ENCODE measurements around the gene TMEM245. TPM values are rescaled to one million over a fixed set of nuclear protein-coding genes. Genes with fewer than 3 reads are reported as not detected.
"Not testable (repeated sequence)": the region's sequence is repeated elsewhere in the genome, so short reads cannot be mapped to it uniquely, and the experiment has no call there.

TMEM245 gene
- total RNA-seq, 1 donor from 2014 or later = 95.1 TPM

DNA sequence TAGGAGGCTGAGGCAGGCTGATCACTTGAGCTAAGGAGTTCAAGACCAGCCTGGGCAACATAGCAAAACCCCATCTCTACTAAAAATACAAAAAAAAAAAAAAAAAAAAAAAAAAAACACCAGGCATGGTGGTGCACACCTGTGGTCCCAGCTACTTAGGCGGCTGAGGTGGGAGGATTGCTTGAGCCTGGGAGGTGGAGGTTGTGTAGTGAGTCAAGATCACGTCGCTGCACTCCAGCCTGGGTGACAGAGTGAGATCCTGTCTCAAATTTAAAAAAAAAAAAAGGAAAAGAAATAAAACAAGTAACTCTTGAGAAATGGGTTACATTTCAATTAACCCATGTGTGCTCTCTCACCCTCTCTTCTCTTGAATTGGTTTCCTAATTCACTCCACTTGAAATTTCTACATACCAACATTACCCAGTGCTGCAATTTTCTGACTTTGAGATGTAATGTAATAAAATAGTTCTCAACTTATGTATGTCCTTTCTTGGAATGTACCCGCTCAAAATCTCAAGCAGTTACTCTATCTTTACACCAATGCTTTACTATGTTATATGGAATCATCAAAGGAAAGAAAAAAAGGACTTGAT lies 35.8 kb downstream of the TMEM245 start:
- DNase-seq (ENCODE audit: missing footprints) = no peak
- intact Hi-C loops (cut with DNase I) = loop anchor here (5.0 kb wide), 1 partner anchor 33 kb away; the partner anchor contains the start of gene TMEM245
- ATAC-seq = no peak

DNA sequence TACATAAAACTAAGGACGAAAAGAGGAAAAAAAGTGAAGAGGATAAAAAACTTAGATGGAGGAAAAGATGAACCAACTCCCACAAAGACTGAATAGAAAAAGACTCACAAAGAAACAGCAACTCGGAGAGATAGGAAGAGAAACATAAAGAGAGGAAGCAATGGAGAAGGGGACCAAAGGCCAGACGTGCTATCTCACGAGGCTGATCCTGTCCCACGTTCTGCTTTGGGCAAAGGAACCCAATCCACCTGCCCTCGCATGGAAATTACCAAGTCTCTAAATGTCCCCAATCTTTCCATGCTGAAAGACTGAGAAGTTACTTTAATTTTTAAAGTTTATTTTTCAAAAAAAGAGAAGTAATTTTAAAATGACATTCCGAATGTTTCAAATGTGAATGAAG lies 36.6 kb downstream of the TMEM245 start:
- DNase-seq (ENCODE audit: missing footprints) (no peak), ATAC-seq (no peak)
- intact Hi-C loops (cut with DNase I) = loop anchor here (5.0 kb wide), 1 partner anchor 34 kb away; the partner anchor contains the start of gene TMEM245

DNA sequence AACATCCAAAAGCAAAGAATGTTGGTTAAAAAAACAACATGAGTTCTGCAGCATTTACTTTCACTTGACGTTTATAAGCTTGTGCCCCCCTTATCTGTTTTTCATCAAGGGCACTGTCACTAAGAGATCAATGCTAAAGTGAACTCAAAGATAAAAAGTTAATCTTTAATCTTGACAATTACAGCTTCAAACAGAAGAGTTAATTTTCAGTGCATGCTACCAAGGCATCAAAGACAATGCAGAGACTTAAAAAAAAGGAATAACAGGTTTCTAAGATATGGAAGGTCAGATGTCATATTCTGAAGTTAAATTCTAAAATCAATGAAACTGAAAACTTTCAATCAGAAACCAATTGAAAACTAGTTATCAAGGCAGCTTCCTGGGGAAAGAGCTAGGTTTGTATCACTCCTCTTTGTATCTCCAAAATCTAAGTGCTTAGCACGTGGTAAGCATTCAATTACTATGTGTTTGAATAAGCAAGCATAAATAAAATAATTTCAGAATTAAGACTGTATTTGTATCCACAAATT lies 37.6 kb downstream of the TMEM245 start:
- intact Hi-C loops (cut with DNase I) = loop anchor here (5.0 kb wide), 1 partner anchor 35 kb away; the partner anchor contains the start of gene TMEM245
- no peak for DNase-seq (ENCODE audit: missing footprints)
- no peak for ATAC-seq

DNA sequence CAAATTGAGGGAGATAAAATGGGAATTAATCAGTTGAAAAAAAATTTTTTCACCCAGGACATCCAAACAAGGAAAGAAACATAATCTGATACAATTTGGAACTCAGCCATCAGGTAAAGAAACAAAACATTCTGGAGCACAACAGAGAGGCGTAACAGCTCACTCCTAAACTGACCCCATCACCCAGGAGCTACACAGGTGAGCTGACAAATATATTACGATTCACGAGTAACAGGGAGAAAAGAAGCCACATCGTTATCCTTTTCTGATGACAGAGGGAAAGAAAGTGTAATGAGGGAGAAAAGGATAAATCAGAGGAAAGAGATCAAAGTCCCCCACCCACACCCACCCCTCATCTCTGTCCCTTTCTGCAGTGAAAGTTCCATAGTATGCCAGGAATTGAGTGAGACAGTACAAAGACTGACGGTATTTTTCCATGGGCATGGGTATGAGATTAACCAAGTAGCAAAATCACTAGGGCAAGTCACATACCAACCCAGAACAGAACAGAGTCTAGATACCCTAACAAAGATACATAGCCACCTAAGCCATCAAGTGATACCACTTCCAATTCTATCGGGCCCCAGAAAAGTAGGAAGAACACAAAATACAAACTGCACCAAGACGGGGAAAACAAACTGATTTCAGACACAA lies 45.4 kb downstream of the TMEM245 start:
- no peak for DNase-seq (ENCODE audit: missing footprints)
- intact Hi-C loops (cut with DNase I) = no loop called here
- no peak for ATAC-seq

DNA sequence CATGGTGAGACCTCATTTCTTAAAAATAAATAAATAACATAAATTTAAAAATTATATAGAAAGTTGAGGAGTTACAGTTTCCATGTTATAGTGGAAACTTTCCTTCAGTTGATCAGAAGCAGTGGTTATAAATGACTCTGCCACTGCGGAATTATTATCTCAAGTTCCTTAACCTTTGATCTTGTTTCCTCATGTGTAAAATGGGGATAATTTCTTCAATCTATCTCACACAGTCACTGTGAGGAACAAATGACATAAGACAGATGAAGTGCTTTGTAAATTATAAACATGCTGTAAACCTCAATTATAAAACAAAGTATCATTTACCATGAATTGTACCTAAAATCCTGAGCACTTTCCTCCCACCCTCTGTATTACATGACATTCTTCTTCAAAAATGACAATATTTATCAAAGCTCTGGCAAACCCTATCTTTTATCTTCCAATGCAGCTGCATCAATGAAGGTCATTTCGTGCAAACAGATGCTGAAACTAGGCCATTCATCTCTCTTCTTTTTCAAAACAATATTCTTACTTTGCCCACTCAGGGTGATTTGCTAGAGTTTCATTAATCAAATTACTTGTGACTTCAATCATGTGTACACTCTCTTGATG lies 46.8 kb downstream of the TMEM245 start:
- DNase-seq (ENCODE audit: missing footprints) (no peak), ATAC-seq (no peak)
- intact Hi-C loops (cut with DNase I) = no loop called here

DNA sequence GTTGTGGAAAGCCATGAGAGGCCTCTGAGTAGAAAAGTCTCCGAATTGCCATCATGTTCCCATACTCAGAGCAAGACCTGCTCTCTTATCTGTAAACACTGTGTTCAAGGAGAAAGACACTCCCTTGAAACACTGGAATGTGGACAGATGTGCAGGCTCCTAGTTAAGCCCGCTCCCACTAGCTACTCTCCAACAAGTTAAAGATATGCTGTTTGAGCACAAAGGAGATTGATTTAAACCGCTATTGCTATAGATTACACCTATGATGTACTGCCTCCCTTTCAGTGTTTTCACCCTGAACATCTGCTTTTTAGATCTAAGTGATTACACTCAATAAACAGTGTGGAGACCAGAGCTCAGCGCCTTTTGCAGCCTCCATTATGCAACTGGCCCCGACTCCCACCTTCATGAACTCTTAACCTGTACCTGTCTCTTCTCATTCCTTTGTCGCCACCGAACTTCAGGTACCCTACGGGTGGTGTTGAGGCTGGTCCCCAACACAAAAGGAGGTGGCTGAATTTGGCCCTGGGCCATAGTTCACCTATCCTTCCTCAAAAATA lies 47.5 kb downstream of the TMEM245 start:
- intact Hi-C loops (cut with DNase I) = no loop called here
- DNase-seq (ENCODE audit: missing footprints) (no peak), ATAC-seq (no peak)

DNA sequence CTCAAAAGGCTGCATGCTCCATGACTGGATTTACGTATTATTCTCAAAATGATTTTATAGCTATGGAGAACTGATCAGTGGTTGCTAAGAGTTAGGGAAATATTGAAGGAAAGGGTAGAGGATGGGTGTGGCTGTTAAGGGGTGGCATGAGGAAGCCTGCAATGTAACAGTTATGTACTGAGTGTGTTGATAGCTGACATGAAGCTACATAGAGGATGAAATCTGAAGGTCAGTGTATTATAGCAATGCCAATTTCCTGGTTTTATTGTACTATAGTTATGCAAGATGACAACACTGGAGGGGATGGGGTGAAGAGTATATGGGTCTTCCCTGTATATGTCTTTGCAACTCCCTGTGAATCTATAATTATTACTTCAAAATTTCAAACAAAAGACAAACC lies 51.0 kb downstream of the TMEM245 start:
- intact Hi-C loops (cut with DNase I) = no loop called here
- DNase-seq (ENCODE audit: missing footprints) (no peak), ATAC-seq (no peak)

DNA sequence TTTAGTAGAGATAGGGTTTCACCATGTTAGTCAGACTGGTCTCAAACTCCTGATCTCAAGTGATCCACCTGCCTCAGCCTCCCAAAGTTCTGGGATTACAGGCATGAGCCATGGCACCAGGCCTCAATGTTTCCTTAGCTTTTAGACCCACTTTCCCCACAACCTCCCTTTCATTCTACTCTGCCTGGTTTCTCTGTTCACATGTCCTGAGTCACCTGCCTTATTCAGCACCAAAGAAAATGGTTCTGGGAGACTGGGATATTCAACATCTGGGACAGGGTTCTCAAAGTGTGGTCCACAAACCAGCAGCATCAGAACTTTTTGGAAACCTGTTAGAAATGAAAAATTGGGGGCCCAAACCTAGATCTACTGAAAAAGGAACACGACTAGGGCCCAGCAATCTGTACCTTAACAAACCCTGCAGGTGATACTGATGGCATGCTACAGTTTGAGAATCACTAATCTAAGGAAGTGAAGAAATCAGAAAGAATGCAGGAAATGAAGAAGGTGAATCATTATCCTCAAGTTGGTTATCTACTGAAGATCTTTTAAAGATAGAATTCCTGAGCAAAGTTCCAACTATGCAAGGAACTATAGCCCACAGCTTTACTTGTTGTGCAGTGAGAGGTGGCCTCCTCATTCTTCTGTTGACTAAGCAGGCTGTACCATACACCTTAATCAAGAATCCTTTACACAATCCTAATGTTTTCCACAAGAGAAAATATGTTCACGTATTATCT lies 54.6 kb downstream of the TMEM245 start:
- intact Hi-C loops (cut with DNase I) = no loop called here
- DNase-seq (ENCODE audit: missing footprints) (no peak), ATAC-seq (no peak)

DNA sequence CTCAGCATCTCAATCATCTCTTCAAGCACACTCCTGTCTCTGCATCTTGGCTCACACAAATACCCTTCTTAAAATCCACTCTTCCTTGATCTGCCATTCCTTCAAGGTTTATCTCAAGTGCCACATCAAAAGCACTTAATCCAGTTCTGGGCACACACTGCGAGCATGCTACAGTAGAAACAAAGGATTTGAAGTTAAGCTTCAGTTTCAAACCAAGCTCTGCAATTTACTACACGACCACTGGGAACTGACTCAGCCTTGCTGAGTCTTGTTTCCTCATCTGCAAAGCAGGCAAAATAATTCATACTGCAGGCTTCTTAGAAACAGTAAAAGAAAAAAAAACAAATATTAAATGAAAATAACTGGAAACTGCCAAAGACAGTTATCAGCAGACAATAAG lies 56.0 kb downstream of the TMEM245 start:
- ATAC-seq (no peak), DNase-seq (ENCODE audit: missing footprints) (no peak)
- intact Hi-C loops (cut with DNase I) = no loop called here

DNA sequence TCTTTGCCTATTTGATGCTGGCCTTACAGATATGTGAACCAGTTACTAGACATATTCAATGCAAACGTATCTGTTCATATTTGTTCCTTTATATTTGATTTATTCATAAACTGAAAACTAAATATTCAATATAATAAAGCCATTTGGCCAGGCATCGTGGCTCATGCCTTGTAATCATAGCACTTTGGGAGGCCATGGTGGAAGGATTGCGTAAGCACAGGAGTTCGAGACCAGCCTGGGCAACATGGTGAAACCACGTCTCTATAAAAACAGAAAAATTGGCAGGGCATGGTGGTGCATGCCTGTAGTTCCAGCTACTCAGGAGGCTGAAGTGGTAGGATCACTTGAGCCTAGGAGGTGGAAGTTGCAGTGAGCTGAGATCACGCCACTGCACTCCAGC lies 57.2 kb downstream of the TMEM245 start:
- DNase-seq (ENCODE audit: missing footprints) (no peak), ATAC-seq (no peak)
- intact Hi-C loops (cut with DNase I) = no loop called here

DNA sequence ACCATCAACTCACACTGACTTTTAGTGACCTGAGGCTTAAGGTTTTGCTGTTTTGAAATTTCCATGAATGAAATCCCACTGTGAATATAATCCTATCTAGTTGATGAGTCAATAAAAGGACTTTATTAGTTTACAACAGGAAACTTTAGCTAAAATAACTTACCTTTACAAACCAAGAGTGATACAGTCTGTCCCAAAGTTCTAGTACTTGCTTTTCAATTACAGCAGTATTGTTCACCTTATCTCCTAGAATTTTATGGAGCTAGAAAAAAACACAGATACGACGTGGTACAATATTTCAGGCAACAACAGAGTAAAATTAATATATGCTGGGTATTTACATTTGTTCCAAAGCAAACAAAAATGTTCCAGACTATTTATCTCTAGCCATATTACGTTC lies 59.6 kb downstream of the TMEM245 start:
- DNase-seq (ENCODE audit: missing footprints) = no peak
- intact Hi-C loops (cut with DNase I) = no loop called here
- no peak for ATAC-seq

DNA sequence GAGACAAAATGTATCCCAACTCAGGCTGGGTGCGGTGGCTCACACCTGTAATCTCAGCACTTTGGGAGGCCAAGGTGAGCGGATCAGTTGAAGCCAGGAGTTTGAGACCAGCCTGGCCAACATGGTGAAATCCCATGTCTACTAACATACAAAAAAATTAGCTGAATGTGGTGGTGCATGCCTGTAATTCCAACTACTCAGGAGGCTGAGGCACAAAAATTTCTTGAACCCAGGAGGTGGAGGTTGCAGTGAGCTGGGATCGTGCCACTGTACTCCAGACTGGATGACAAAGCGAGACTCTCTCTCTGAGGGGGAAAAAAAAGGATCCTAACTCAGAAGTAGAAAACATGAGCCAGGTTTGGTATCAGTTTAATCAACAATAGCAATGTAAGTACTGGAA lies 66.6 kb downstream of the TMEM245 start:
- ATAC-seq; intact Hi-C loops (cut with DNase I); DNase-seq (ENCODE audit: missing footprints): not testable (repeated sequence)

DNA sequence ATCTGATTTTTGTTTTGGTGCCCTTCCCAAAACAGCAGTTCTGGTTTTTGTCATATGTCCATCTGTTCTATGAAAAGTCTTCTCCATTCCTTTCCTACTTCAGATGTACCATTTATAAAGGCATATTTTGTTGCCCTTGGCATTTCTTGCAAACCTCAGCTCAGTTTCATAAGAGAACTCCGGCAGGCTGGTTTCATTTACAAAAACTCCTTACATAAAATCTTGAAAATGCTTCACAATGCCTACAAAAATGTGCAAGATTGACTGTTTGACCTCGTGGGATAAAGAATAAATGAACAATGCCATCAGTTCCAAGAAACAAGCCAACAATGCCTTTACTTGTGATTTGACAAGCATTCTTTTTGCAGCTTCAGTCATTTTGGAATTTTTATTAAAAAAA lies 67.3 kb downstream of the TMEM245 start:
- DNase-seq (ENCODE audit: missing footprints) = no peak
- intact Hi-C loops (cut with DNase I) = no loop called here
- no peak for ATAC-seq

DNA sequence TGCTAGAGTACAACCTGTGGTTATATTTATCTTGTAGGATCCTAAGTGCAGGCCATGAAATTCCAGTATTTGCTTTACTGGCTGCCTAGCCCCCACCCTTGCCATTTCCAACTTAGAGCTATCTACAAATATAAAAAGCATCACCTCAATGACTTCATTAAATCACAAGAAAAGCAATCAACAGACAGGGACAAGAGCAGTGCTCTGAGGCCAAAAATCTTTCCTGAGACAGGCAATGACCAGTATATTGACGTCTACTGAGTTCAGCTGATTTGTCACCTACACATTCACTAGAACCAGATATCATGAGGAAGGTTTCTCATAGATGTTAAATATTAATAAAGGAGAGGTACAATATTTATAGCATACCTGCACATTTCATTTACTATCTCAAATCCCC lies 68.0 kb downstream of the TMEM245 start:
- no peak for DNase-seq (ENCODE audit: missing footprints)
- no peak for ATAC-seq
- intact Hi-C loops (cut with DNase I) = no loop called here

DNA sequence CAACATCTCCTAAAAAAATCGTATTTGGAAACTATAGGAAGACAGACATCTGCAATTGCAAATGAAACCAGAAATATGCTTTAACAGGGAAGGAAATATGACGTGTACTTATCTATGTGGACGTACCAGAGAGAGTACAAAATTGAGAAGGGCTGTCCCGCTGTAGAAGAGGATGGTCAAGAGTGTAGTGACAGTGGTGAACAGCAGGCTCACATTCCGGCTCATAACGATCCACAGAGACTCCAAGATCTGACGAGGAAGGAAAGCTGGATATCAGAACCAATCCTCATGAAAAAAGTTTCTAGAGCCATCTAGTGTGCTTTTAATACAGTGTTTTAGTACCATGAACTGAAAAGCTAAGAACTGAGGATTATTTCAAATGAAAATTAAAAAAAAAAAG lies 69.3 kb downstream of the TMEM245 start:
- ATAC-seq (no peak), DNase-seq (ENCODE audit: missing footprints) (no peak)
- intact Hi-C loops (cut with DNase I) = no loop called here

DNA sequence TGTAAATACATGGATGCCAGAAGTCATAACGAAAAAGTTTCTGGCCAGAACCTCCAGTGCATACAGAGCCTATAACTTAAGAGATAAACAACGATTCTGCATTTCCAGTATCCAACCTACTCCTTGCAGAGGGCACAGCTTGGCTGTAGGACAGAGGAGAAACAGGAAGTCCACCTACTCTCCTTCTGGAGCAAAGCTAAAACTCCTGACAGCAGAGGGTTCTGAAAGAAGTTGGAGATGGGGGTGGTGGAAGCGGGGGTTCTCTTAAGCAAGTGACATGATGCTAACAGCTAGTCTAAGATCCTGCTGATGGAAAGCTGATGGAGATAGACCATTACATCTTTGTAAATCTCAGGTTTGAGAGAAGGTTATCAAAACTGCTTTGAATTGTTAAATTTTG lies 70.9 kb downstream of the TMEM245 start:
- DNase-seq (ENCODE audit: missing footprints) (no peak), ATAC-seq (no peak)
- intact Hi-C loops (cut with DNase I) = no loop called here

DNA sequence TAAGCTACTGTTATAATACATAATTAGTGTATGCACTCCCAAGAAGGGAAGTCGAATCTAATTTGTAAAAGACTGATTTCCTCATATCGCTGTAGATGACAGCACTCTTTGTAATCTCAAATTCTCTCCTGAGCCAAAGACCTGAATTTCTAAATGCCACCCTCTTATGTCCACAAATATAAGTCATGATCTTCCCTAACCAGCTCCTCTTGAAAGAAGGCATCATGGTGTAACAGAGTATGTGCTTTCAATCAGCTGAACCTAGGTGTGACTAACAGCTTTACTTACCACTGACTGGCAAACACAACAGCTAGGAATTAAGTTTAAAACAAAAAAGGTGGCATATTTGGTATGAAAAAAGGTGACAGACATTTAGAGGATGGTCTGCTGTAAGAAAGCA lies 72.5 kb downstream of the TMEM245 start:
- intact Hi-C loops (cut with DNase I) = no loop called here
- ATAC-seq = no peak
- no peak for DNase-seq (ENCODE audit: missing footprints)

DNA sequence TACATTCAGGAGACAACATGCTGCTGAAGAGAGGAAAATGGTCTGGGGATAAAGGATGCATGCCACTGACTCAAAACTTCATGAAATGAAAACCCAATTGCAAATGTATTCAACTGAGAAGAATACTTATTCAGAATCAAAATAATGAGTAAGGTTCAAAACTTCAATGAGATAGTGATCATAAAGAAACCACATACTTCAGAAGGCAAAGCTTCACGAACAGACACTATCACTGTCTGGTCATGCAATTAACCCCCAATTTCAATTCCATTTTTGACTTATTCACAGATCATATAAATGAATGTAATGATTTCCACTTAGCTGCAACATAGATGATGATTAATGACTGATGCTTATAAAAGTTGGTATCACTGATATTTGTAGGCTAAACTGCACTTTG lies 73.4 kb downstream of the TMEM245 start:
- DNase-seq (ENCODE audit: missing footprints) = no peak
- ATAC-seq = no peak
- intact Hi-C loops (cut with DNase I) = no loop called here

DNA sequence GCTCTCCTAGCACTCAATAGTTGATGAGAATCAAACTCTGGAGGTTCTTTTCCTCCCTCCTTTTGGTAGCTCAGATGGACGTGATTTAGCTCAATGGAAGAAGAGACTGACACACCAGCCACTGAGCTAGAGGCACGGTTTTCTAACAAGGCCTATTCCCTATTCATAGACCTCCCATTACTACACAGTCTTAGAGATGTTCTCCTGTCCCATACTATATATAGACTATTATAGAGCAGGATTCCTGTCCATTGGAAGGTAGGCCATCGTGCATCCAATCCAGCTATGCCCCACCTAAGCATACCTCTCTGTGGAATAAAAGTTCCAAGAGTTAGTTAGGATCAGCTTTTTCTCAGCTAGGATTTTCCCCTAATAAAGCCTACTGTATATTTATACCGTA lies 76.2 kb downstream of the TMEM245 start:
- DNase-seq (ENCODE audit: missing footprints) = no peak
- no peak for ATAC-seq
- intact Hi-C loops (cut with DNase I) = no loop called here
